Thymus (tissue), 11 donors: ENCODE results near the gene IZUMO1. TPM values are rescaled to one million over a fixed set of nuclear protein-coding genes. Genes with fewer than 3 reads are reported as not detected.
"Not testable (repeated sequence)": the region's sequence is repeated elsewhere in the genome, so short reads cannot be mapped to it uniquely, and the experiment has no call there.

ENCODE experiments used
- DNase-seq, 9 donors: peaks; one replicate each; pipeline ENCODE4 v3.0.0-alpha.2; 2013; ENCODE audit warnings: low spot score in 9 of 9, low read depth in 6 of 9, missing footprints in 1 of 9
- H3K27ac ChIP-seq, 2 donors: one replicate each; pipeline ENCODE4 v1.5.1; 2013; ENCODE audit warnings: control low read depth in 1 of 2, low read depth in 1 of 2, low read length in 1 of 2, mild to moderate bottlenecking in 1 of 2, moderate library complexity in 1 of 2
- H3K27me3 ChIP-seq, 2 donors: one replicate each; pipeline ENCODE4 v1.5.1; 2013; ENCODE audit warnings: low read length in 1 of 2; ENCODE audit not compliant: control insufficient read depth in 2 of 2, insufficient read depth in 1 of 2
- H3K36me3 ChIP-seq, 2 donors: one replicate each; pipeline ENCODE4 v1.5.1; 2013; ENCODE audit warnings: low read length in 1 of 2, mild to moderate bottlenecking in 1 of 2, moderate library complexity in 1 of 2; ENCODE audit not compliant: control insufficient read depth in 2 of 2, insufficient read depth in 2 of 2
- H3K4me1 ChIP-seq, 2 donors: one replicate each; pipeline ENCODE4 v1.5.1; 2013; ENCODE audit warnings: low read length in 2 of 2; ENCODE audit not compliant: control insufficient read depth in 2 of 2, insufficient read depth in 2 of 2
- H3K4me3 ChIP-seq, 2 donors: one replicate each; pipeline ENCODE4 v1.5.1; 2013; ENCODE audit warnings: low read length in 2 of 2, control low read depth in 1 of 2, mild to moderate bottlenecking in 1 of 2
- H3K9me3 ChIP-seq, 2 donors: one replicate each; pipeline ENCODE4 v1.5.1; 2013; ENCODE audit warnings: low read length in 1 of 2, mild to moderate bottlenecking in 1 of 2; ENCODE audit not compliant: control insufficient read depth in 2 of 2, insufficient read depth in 1 of 2
- WGBS: extraction: QIAGEN DNeasy Blood & Tissue Kit; methylation state at CpG from one replicate; pipeline ENCODE4 v1.1.7; 2013; 5-methylcytosine and 5-hydroxymethylcytosine counted together
- polyA plus RNA-seq: library from polyadenylated mRNA; stranded (reverse); fragments of 200-250 nt; gene quantifications from one replicate; pipeline ENCODE4 v1.2.3, GENCODE V29; 2013
- total RNA-seq: library from RNA; stranded (reverse); fragments of 120-200 nt; gene quantifications from one replicate; pipeline ENCODE4 v1.2.4, GENCODE V29; 2013
- donor health status: healthy.

Gene IZUMO1
- total and polyA plus RNA-seq, 2 donors: 0.05 to 0.18 TPM

GRCh38 chr19:48718711-48719231 is 27.9 kb downstream of the IZUMO1 start:
- H3K27me3 ChIP-seq: no peaks in the 10 kb centered on the region
- DNase-seq: no peak
- no peak overlapping the region for H3K27ac ChIP-seq
- no peaks in the 10 kb centered on the region for H3K9me3 ChIP-seq
- WGBS: 93% methylated on average over 15 of the region's 15 CpGs
- H3K4me3 ChIP-seq: no peak overlapping the region
- H3K36me3 ChIP-seq: no peaks in the 10 kb centered on the region
- peaks cover 11 to 35% of the 10 kb centered on the region in 2 donors for H3K4me1 ChIP-seq

GRCh38 chr19:48718106-48718505 is 28.6 kb downstream of the IZUMO1 start:
- 96% methylated on average over 13 of the region's 13 CpGs for WGBS
- not testable (repeated sequence) for H3K27ac ChIP-seq, H3K4me3 ChIP-seq, DNase-seq, H3K27me3 ChIP-seq, H3K9me3 ChIP-seq, H3K36me3 ChIP-seq
- peaks cover 13 to 40% of the 10 kb centered on the region in 2 donors for H3K4me1 ChIP-seq

DNA sequence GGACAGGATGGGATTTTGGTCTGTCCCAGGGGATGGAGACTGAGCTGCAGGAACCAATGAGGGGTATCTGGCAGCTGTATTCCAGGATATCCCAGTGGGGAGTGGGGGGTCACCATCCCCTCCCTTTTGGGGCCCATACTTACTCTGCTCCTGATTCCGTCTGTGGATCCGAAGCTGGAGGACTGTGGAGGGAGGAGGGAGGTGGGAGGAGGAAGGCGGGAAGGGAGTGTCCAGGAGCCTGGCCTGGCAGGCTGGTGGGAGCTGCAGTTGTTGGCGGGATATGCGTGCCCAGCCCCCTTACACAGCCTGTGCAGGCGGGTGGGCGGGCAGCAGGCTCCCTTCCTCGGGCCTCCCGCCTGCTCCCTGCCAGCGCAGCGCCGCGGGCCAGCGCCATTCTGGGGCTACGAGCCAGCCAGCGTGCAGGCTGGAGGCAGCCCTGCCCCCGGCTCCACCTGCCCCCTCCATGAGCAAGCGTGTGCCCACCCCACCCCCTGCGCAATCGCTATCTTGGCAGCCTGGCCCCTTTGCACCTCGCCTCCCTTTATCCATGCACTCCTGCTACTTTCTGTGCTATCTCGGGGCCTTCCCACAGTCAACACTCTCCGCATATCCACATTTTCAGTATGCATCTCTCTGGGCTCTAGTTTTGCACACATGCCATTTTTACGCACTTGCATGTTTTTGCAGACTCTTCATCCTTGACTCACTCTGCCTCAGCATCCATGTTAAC is 30.0 kb downstream of the IZUMO1 start:
- Histone ChIP-seq H3K36me3 (no peaks in the 10 kb centered on the region), H3K27me3 (peaks cover 0 to 7% of the 10 kb centered on the region in 2 donors), H3K4me3 (no peak overlapping the region), H3K4me1 (peaks cover 18 to 45% of the 10 kb centered on the region in 2 donors), H3K9me3 (no peaks in the 10 kb centered on the region), H3K27ac (no peak overlapping the region)
- 74% methylated on average over 24 of the region's 24 CpGs for WGBS
- no peak for DNase-seq

DNA sequence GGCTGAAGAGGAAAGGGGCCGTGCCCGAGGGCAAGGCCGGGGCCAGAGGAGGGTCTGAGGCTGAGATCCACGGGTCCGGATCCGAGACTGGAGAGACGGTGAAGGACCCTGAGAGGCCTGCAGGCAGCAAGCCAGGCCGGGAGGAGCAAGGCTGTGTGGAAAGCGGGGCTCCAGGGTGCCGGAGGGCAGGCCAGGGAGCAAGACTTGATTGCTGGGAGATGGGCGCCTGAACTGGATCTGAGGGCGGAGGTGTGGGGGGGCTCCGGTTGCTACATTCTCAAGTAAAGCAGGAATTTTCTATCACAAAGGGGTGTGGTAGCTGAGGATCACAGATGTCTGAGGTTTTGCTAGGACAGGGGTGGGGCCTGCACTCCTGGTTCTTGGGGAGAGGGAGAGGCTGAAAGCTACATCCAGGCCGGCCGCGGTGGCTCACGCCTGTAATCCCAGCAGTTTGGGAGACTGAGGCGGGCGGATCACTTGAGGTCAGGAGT is 31.0 kb downstream of the IZUMO1 start:
- Histone ChIP-seq H3K27ac (no peak overlapping the region), H3K4me1 (peaks cover 15 to 40% of the 10 kb centered on the region in 2 donors)

GRCh38 chr19:48714759-48715675 is 31.7 kb downstream of the IZUMO1 start:
- peak overlapping the region; percentile 10 to 68 for H3K27ac ChIP-seq
- no peaks in the 10 kb centered on the region for H3K36me3 ChIP-seq
- peak overlapping the region; percentile 56 to 60 for H3K4me3 ChIP-seq
- H3K9me3 ChIP-seq: no peaks in the 10 kb centered on the region
- no peak for DNase-seq
- H3K27me3 ChIP-seq: peaks cover 0 to 7% of the 10 kb centered on the region in 2 donors
- WGBS: 73% methylated on average over 26 of the region's 26 CpGs
- H3K4me1 ChIP-seq: peaks cover 15 to 34% of the 10 kb centered on the region in 2 donors

More for the DNA sequence above, 31.0 kb downstream of the IZUMO1 start:
- Histone ChIP-seq H3K9me3 (no peaks in the 10 kb centered on the region), H3K4me3 (no peak overlapping the region), H3K27me3 (peaks cover 0 to 7% of the 10 kb centered on the region in 2 donors), H3K36me3 (no peaks in the 10 kb centered on the region)
- 95% methylated on average over 19 of the region's 19 CpGs for WGBS
- no peak for DNase-seq

GRCh38 chr19:48713864-48714755 is 32.6 kb downstream of the IZUMO1 start:
- under 1% methylated on average over 67 of the region's 67 CpGs for WGBS
- peak overlapping the region; percentile 53 to 68 for H3K27ac ChIP-seq
- H3K36me3 ChIP-seq: no peaks in the 10 kb centered on the region
- peaks cover 0 to 7% of the 10 kb centered on the region in 2 donors for H3K27me3 ChIP-seq
- H3K4me3 ChIP-seq: peak overlapping the region; percentile 60 to 62
- no peaks in the 10 kb centered on the region for H3K9me3 ChIP-seq
- peak; percentile 88 to 99 (median 97) for DNase-seq
- peaks cover 15 to 28% of the 10 kb centered on the region in 2 donors for H3K4me1 ChIP-seq

GRCh38 chr19:48713041-48713863 is 33.5 kb downstream of the IZUMO1 start:
- peak in 1 of 9 donors; percentile 39 for DNase-seq
- Histone ChIP-seq H3K27ac (no peak overlapping the region), H3K9me3 (no peaks in the 10 kb centered on the region), H3K4me1 (peaks cover 15 to 28% of the 10 kb centered on the region in 2 donors), H3K4me3 (peak overlapping the region; percentile 60 to 62), H3K27me3 (peaks cover 0 to 7% of the 10 kb centered on the region in 2 donors), H3K36me3 (no peaks in the 10 kb centered on the region)
- WGBS: 12% methylated on average over 25 of the region's 25 CpGs
